Ecto neural progenitor cell (in vitro differentiated cells): ENCODE measurements around the gene STAG1.
"Not testable (repeated sequence)": the region's sequence is repeated elsewhere in the genome, so short reads cannot be mapped to it uniquely, and the experiment has no call there.

Source experiments
- DNase-seq: peaks from one replicate; pipeline ENCODE4 v3.0.0-alpha.2; 2018; ENCODE audit warnings: low spot score

STAG1 gene

GRCh38 chr3:136586580-136586979 lies 165.6 kb downstream of the STAG1 start:
- no peak for DNase-seq

- no peak for DNase-seq
Measured at GRCh38 chr3:136584728-136585127, 167.4 kb downstream of the STAG1 start.

GRCh38 chr3:136583823-136584222 lies 168.4 kb downstream of the STAG1 start:
- no peak for DNase-seq

GRCh38 chr3:136577791-136578190 lies 174.4 kb downstream of the STAG1 start:
- no peak for DNase-seq

GRCh38 chr3:136576279-136577009 lies 175.7 kb downstream of the STAG1 start:
- DNase-seq, result no peak

- DNase-seq, result no peak
Measured at GRCh38 chr3:136567599-136568188, 184.5 kb downstream of the STAG1 start.

GRCh38 chr3:136564962-136565361 lies 187.2 kb downstream of the STAG1 start:
- DNase-seq, result not testable (repeated sequence)

GRCh38 chr3:136562026-136562425 lies 190.2 kb downstream of the STAG1 start:
- DNase-seq, result no peak

- no peak for DNase-seq
Measured at GRCh38 chr3:136559896-136560295, 192.3 kb downstream of the STAG1 start.

GRCh38 chr3:136549461-136549860 lies 202.7 kb downstream of the STAG1 start:
- DNase-seq, result not testable (repeated sequence)

GRCh38 chr3:136547293-136547692 lies 204.9 kb downstream of the STAG1 start:
- no peak for DNase-seq

GRCh38 chr3:136546720-136547119 lies 205.5 kb downstream of the STAG1 start:
- no peak for DNase-seq

GRCh38 chr3:136545664-136546268 lies 206.4 kb downstream of the STAG1 start:
- DNase-seq, result no peak

- no peak for DNase-seq
Measured at GRCh38 chr3:136544532-136544931, 207.6 kb downstream of the STAG1 start.

- no peak for DNase-seq
Measured at GRCh38 chr3:136543385-136543784, 208.8 kb downstream of the STAG1 start.

- DNase-seq, result no peak
Measured at GRCh38 chr3:136535906-136536305, 216.3 kb downstream of the STAG1 start.

GRCh38 chr3:136532766-136533165 lies 219.4 kb downstream of the STAG1 start:
- DNase-seq, result no peak

- no peak for DNase-seq
Measured at GRCh38 chr3:136518102-136518501, 234.1 kb downstream of the STAG1 start.

- DNase-seq, result no peak
Measured at GRCh38 chr3:136516656-136517055, 235.5 kb downstream of the STAG1 start.

GRCh38 chr3:136516095-136516494 lies 236.1 kb downstream of the STAG1 start:
- DNase-seq, result no peak

GRCh38 chr3:136514533-136514932 lies 237.6 kb downstream of the STAG1 start:
- not testable (repeated sequence) for DNase-seq

GRCh38 chr3:136513367-136513766 lies 238.8 kb downstream of the STAG1 start:
- DNase-seq, result no peak

GRCh38 chr3:136512381-136512780 lies 239.8 kb downstream of the STAG1 start:
- DNase-seq, result no peak
